T1000 (cell line): ENCODE data around the gene KCNJ14.
"Not testable (repeated sequence)": the region's sequence is repeated elsewhere in the genome, so short reads cannot be mapped to it uniquely, and the experiment has no call there.

ENCODE experiments used
- DNase-seq: peaks from one replicate; lab custom pipeline; 2025; ENCODE audit warnings: mixed read lengths; lab: John Stamatoyannopoulos, UW

Gene KCNJ14

GRCh38 chr19:48488478-48488877 is 33.1 kb downstream of the KCNJ14 start:
- not testable (repeated sequence) for DNase-seq

DNA sequence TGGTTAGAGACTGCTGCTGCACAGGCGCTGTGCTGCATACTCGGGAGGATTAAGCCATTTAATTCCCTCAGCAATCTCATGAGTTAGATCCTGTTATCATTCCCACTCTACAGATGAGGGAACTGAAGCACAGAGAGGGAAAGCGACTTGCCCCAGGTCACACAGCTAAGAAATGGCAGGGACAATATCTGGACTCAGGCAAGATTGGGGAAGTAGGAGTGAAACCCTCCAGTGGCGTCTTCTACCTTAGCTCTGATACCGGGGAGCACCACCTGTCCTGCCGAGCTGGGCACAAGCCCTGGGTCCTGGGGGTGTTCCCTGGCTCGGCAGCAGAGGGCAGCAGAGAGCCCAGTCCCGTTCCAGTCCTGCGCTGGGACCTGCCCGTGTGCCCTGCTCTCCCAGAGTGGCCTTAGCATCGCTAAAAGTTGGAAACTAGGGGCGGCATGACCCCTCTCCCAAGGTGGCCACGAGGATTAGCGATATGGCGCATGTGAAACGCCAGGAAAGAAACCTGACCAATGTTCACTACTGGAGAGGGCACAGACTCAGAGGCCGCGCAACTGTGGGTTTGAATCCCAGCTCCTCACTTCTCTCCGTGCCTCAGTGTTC is 34.3 kb downstream of the KCNJ14 start:
- DNase-seq, result peak; percentile 47

DNA sequence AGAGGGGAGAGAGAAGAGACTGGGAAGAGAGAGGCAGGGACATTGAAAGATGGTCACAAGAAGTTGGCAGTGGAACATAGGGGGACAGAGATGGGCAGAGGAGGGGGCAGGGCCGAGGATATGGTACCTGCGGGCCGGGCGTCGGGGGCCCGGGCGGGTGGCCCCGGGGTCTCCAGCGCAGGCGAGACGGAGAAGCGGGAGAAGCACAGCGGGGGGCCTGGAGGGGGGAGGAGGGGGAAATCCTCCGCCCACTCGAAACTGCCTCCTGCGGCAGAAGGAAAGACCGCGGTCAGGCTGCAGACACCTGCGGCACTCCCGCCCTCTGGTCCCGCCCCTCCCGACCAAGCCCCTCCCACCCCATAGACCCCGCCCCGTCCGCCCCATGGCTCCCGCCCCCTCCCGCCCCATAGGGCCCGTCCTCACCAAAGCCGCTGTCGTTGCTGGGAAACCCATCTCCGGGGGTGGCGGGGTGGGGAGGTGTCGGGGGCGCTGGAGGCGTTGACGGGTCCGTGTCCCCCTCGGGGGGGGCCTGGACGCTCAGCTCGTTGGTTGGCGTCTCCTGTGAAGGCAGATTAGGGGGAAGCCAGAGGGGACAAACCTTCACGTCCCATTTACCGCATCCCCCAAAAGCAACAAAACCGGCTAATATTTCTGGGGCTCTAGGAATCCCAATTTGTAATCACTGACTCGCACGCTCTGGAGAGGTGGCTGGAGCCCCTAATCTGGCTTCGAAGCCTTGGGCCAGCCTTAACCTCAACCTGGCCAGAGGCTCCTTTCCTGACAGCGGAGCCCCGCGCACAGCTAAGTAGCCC is 35.8 kb downstream of the KCNJ14 start:
- no peak for DNase-seq

DNA sequence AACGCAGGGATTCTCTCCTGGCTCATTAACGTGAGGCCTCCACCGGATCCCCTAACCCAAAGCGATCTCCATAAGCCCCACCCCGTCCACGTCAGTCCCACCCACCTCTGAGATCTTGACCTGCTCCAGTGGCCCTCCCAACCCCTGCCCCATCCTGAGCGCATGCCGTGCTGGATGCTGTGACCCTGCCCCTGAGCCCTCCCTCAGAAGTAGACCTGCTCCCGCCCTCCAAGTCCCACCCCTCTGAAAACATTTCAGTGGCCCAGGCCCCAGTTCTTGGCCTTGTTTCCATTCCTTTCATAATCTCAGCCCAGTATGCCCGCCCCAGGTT is 36.4 kb downstream of the KCNJ14 start:
- no peak for DNase-seq

DNA sequence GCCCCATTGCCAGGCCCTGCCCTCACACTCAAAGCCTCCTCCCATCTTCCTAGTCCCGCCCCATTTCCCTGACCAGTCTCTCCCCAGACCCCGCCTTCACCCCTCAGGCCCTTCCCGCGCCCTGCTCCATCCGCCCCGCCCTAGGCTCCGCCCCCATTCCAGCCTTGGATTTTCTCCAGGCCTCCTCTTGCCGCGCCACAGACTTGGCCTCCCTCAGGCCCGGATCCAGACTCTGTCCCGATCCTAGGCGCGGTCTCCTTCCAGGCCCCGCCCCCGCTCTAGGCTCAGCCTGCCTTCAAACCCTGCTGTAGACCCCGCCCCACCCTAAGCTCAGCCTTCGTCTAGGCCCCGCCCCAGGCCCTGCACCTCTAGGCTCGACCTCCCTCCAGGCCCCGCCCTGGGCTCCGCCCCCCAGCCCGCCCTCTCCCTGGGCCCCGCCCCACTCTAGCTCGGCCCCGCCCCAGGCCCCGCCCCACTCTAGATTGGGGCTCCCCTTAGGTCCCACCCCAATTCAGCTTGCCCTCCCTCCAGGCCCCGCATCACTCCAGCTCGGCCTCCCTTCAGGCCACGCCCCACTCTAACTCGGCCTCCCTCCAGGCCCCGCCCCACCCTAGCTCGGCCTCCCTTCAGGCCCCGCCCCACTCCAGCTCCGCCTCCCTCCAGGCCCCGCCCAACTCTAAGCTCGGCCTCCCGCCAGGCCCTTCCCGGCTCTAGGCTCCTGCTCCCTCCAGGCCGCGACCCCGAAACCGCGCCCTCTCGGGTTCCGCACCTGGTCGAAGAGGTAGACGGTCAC is 37.7 kb downstream of the KCNJ14 start:
- DNase-seq, result peak; percentile 98

- DNase-seq, result no peak
Observed at GRCh38 chr19:48493718-48494401, 38.5 kb downstream of the KCNJ14 start.

DNA sequence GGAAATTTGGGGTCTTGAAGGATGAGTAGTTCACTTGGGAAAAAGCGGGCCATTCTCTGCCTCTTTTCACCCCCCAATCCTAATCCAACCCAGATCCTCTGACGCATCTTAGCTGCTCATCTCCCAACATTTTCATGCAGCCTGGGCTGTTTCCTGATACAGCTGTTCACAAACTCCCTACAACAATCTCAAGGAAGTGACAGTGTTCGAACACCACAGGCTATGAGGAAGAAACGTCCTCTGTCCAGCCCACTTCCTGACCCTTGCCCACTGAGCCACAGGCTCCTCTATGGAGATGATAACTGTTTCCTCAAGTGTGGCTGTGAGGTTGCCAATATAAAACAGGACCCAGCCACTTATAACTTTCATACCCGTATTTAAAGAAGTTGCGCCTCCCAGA is 40.0 kb downstream of the KCNJ14 start:
- no peak for DNase-seq

GRCh38 chr19:48496959-48497727 is 41.8 kb downstream of the KCNJ14 start:
- DNase-seq, result no peak

- no peak for DNase-seq
Observed at GRCh38 chr19:48497728-48498594, 42.6 kb downstream of the KCNJ14 start.

GRCh38 chr19:48498595-48499311 is 43.4 kb downstream of the KCNJ14 start:
- DNase-seq, result no peak

DNA sequence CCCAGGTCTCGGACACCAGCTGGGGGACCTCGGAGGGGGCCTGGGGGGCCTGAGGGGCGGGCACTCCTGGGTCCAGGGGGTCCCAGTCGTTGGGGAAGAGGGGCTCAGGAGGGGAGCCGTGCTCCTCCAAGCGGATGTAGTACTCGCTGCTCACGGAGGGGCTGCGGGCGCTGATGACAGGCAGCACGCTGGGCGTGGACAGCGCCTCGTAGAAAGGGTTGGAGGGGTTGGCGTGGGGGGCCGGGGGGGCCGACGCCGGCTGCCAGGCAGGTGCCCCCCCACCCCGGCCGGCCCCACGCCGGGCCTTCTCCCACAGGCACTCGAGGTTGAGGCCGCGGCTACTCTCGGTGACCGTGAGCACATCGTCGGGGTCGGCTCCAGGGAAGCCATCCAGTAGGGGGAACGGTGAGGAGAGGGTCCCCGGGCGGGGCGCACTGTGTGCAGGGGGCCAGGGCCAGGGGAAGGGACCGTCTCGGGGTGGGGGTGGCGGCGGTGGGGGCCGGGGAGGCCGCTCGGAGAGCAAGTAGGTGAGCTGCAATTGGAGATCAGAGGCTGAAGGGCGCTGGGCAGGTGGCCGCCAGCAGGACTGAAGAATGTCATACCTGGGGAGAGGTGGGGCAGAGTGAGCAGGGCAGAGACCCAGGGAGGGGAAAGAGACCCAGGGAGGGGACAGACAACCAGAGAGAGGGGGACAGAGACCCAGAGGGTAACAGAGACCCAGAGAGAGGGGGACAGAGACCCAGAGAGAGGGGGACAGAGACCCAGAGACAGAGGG is 44.1 kb downstream of the KCNJ14 start:
- no peak for DNase-seq

GRCh38 chr19:48500830-48501493 is 45.6 kb downstream of the KCNJ14 start:
- no peak for DNase-seq

- DNase-seq, result peak; percentile 22
Observed at GRCh38 chr19:48501494-48502349, 46.3 kb downstream of the KCNJ14 start.

DNA sequence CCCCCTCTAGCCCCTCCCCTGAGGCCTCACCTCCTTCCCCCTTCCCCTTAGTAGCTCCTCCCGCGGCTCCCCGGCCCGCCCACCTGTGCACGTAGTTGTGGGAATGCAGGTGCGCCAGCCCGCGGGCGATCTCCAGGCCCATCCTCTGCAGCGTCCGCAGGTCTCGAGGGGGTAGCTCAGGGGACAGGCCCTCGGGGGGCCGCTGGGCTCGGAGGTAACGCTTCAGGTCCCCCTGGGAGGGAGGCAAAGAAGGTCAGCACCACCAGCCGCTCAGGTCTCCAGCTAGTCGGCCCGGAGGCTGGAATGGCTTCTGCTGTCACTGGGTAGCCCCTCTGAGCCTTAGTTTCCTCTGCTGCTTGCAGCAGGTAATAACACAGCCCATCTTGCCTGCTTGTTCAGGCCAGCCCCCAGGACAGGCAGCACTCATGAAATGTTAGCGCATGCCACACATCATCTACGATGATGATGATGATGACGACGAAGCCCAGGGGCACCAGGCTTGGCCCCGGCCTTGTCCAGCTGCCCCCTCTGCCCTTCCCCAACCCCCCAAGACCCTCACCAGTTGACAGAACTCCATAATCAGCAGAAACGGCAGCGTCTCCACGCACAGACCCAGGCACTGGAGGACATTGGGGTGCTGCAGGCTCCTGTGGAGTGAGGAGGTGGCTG is 47.1 kb downstream of the KCNJ14 start:
- no peak for DNase-seq

- DNase-seq, result no peak
Observed at GRCh38 chr19:48506138-48506733, 50.9 kb downstream of the KCNJ14 start.

- DNase-seq, result no peak
Observed at GRCh38 chr19:48507911-48508439, 52.6 kb downstream of the KCNJ14 start.
